Fibroblast of the aortic adventitia (primary cell): ENCODE measurements around the gene MDM2. TPM values are rescaled to one million over a fixed set of nuclear protein-coding genes. Genes with fewer than 3 reads are reported as not detected.
"Not testable (repeated sequence)": the region's sequence is repeated elsewhere in the genome, so short reads cannot be mapped to it uniquely, and the experiment has no call there.

Experiments used
- DNase-seq: peaks from one replicate; pipeline ENCODE4 v3.0.0-alpha.2; 2010; ENCODE audit warnings: low read depth
- H3K4me3 ChIP-seq: 2 replicates; pipeline ENCODE4 v1.5.1; 2011; ENCODE audit warnings: low read depth, mild to moderate bottlenecking, control low read depth, low read length, moderate library complexity
- CTCF ChIP-seq: IDR thresholded peaks from 2 replicates; pipeline ENCODE4 v1.5.1; 2011; ENCODE audit warnings: mild to moderate bottlenecking, low read length, control low read depth, inconsistent platforms; ENCODE audit not compliant: insufficient read depth
- total RNA-seq: library from RNA; depleted of rRNA; stranded (reverse); fragments of >200 nt; gene quantifications from 2 replicates; pipeline ENCODE4 v1.2.3, GENCODE V29; 2012; ENCODE audit warnings: low replicate concordance

The MDM2 gene
- total RNA-seq, 1 donor, result 241 TPM

- no peak for DNase-seq
- no peak for TF ChIP-seq CTCF
- no peak overlapping the region for H3K4me3 ChIP-seq
Measured at GRCh38 chr12:68863109-68863770, 55.3 kb downstream of the MDM2 start.

- DNase-seq, result peak; percentile 72
- TF ChIP-seq CTCF, result peak; percentile 60
- H3K4me3 ChIP-seq, result not testable (repeated sequence)
Measured at GRCh38 chr12:68863886-68864454, 56.0 kb downstream of the MDM2 start.

- no peak for DNase-seq
- TF ChIP-seq CTCF, result no peak
- H3K4me3 ChIP-seq, result no peak overlapping the region
Measured at GRCh38 chr12:68864604-68865003, 56.6 kb downstream of the MDM2 start.

GRCh38 chr12:68865399-68866164 lies 57.6 kb downstream of the MDM2 start:
- DNase-seq, result no peak
- no peak overlapping the region for H3K4me3 ChIP-seq
- TF ChIP-seq CTCF, result no peak

GRCh38 chr12:68866950-68867349 lies 59.0 kb downstream of the MDM2 start:
- no peak for DNase-seq
- TF ChIP-seq CTCF, result no peak
- no peak overlapping the region for H3K4me3 ChIP-seq

- no peak for TF ChIP-seq CTCF
- H3K4me3 ChIP-seq, result no peak overlapping the region
- no peak for DNase-seq
Measured at GRCh38 chr12:68867606-68868005, 59.6 kb downstream of the MDM2 start.
